ENCODE results near the gene PAX7. TPM values are rescaled to one million over a fixed set of nuclear protein-coding genes. Genes with fewer than 3 reads are reported as not detected.

The PAX7 gene
- total RNA-seq, 1 experiment from 2014 or later: 0.15 TPM

DNA sequence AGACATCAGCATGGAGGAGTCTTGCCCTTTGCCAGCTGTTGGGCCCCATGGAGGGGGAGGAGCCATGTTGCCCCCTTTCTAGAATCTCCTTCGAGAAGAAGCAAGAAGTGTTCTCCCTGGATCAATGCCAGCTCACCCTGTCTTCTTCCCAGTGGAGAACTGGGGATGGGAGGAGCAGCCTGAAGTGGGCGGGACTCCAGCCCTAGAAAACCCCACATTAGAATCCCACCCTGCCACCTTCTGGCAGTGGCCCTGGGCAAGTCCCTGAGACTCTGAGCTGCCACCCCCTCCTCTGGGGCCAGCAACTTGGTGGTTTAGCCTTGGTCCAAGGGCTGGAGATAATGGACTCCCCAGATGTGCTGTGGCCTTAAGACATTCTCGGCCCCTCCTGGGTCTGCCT, 51.7 kb downstream of the PAX7 start:
- peaks cover 77% of the 10 kb centered on the region for H3K27me3 Mint-ChIP-seq (ENCODE audit: low read depth)
- Histone ChIP-seq H2AK5ac (ENCODE audit: insufficient read length, low read length) (no peak overlapping the region), H4K91ac (ENCODE audit: insufficient read length, low read depth, low read length) (no peak overlapping the region), H2AFZ (ENCODE audit: low read length) (no peak overlapping the region), H4K20me1 (ENCODE audit: control insufficient read depth, insufficient read depth, insufficient read length) (no peaks in the 10 kb centered on the region), H2BK15ac (ENCODE audit: low read depth, low read length) (no peak overlapping the region), H2BK20ac (ENCODE audit: low read depth, low read length, poor library complexity, severe bottlenecking) (no peak overlapping the region), H3K27ac (ENCODE audit: insufficient read length, low read depth, low read length) (no peak overlapping the region), H4K5ac (ENCODE audit: insufficient read length, low read depth, low read length) (no peak overlapping the region), H4K8ac (replicated peaks; ENCODE audit: insufficient read length, low read depth, low read length) (no peak overlapping the region), H3K9ac (ENCODE audit: extremely low read depth, insufficient read length, low read length) (no peak overlapping the region), H3K18ac (ENCODE audit: insufficient read length, low read depth, low read length) (no peak overlapping the region), H3K79me1 (ENCODE audit: insufficient read depth, low read depth, low read length, poor library complexity, severe bottlenecking) (no peaks in the 10 kb centered on the region), H3K79me2 (ENCODE audit: insufficient read depth, low read length) (no peaks in the 10 kb centered on the region), H2BK120ac (ENCODE audit: low read depth, low read length, poor library complexity, severe bottlenecking) (no peak overlapping the region), H3K23me2 (ENCODE audit: insufficient read length, low read depth, low read length, poor library complexity, severe bottlenecking) (no peaks in the 10 kb centered on the region), H3T11ph (ENCODE audit: low read length) (no peak overlapping the region), H3K4ac (ENCODE audit: low read depth, low read length) (no peak overlapping the region), H3K9me3 (ENCODE audit: control insufficient read depth, low read depth, low read length) (no peaks in the 10 kb centered on the region), H2BK5ac (ENCODE audit: insufficient read length, low read length) (no peak overlapping the region), H3K27me3 (ENCODE audit: insufficient read depth, low read length) (peaks cover 2% of the 10 kb centered on the region; the same call in 1 of the 2 replicates), H3K56ac (ENCODE audit: insufficient read length, low read depth, low read length) (no peak overlapping the region), H3K23ac (ENCODE audit: insufficient read length, low read depth, low read length) (no peak overlapping the region), H3K4me1 (ENCODE audit: insufficient read depth, low read length) (no peaks in the 10 kb centered on the region), H3K4me2 (ENCODE audit: insufficient read depth, insufficient read length, low read length) (no peak overlapping the region), H3K14ac (ENCODE audit: insufficient read depth, low read length) (no peak overlapping the region), H2BK12ac (ENCODE audit: insufficient read length, low read depth, low read length) (no peak overlapping the region)
- H3K36me3 Mint-ChIP-seq (ENCODE audit: insufficient read depth in 1 of 3, low read depth in 3 of 3): peaks cover 0 to 4% (median 0%) of the 10 kb centered on the region in 3 experiments; a peak in 1 of 7 replicates
- no peak overlapping the region for H3K27ac Mint-ChIP-seq
- H3K9me3 Mint-ChIP-seq: peaks cover 0 to 3% of the 10 kb centered on the region in 2 experiments; a peak in 1 of 5 replicates
- H3K4me1 Mint-ChIP-seq: peaks cover 2 to 6% of the 10 kb centered on the region in 2 experiments
- H3K4me3 Mint-ChIP-seq: no peak overlapping the region
- TF ChIP-seq CTCF (conservative IDR thresholded peaks at IDR 0.05): no peak
- DNase-seq: peak; percentile 63
- no CpG with 5 or more reads among the region's 3 CpGs for WGBS (ENCODE audit: extremely low coverage, insufficient read length, low lambda C conversion rate)

Measured in H9 (cell line).